NCI-H345 (cell line): Measurements from ENCODE around the gene TOLLIP.
"Not testable (repeated sequence)": the region's sequence is repeated elsewhere in the genome, so short reads cannot be mapped to it uniquely, and the experiment has no call there.

ENCODE experiments used
- DNase-seq: peaks from one replicate; lab custom pipeline; 2025; lab: John Stamatoyannopoulos, UW

TOLLIP gene

DNA sequence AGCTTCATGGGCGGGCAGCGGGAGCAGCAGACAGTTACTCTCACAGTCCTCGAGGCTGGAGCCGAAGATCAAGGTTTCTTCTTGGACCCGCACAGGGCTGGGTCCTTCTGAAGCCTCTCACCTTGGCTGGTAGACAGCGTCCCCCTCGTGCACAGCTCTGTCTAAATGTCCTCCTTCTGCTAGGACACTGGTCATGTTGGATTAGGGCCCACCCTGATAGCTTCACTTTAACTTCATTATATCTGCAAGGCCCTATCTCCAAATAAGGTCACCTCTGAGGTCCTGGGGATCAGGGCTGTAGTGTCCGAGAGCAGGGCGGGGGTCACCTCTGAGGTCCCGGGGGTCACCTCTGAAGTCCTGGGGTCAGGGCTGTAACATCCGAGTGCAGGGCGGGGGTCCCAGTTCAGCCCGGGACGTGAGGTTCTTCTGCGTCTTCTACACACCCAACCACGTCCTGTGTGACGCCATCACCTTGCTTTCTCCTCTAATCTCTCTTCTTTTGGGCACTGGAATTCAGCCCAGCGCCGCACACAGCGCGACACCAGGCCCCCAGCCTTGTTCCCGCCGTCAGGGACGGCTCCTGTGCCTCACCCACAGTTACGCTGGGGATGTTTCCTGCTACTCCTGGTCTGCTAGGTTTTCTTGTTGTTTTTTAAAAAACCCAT is 34.1 kb upstream of the TOLLIP start:
- DNase-seq, result no peak

DNA sequence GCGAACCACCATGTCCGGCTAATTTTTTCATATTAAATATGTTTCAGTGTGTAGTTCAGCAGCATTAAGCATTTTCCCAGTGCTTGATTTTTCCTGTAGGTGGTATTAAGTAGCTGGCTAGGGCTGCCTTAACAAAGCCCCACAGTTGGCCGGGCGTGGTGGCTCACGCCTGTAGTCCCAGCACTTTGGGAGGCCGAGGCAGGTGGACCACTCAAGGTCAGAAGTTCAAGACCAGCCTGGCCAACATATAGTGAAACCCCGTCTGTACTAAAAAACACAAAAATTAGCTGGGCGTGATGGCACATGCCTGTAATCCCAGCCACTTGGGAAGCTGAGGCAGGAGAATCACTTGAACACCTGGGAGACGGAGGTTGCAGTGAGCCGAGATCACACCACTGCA is 33.5 kb upstream of the TOLLIP start:
- no peak for DNase-seq

DNA sequence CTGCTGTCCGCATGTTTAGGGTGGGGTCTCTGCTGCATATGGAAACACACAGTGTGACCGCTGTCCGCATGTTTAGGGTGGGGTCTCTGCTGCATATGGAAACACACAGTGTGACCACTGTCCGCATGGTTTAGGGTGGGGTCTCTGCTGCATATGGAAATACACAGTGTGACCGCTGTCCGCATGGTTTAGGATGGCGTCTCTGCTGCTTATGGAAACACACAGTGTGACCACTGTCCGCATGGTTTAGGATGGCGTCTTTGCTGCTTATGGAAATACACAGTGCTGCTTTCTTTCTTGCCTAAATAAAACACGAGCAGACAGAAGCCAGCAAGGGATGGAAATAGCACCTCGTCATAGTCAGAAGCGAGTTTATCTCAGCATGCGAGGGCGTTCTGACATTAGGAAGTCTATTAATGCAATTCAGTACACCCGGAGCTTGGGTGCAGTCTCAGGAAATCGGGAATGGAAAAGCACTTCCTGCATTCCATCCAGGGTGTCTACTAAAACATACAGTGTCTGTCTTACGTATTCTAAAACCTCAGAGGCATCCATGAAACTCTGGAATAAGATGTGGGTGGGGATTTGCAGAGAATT is 32.6 kb upstream of the TOLLIP start:
- DNase-seq, result no peak

DNA sequence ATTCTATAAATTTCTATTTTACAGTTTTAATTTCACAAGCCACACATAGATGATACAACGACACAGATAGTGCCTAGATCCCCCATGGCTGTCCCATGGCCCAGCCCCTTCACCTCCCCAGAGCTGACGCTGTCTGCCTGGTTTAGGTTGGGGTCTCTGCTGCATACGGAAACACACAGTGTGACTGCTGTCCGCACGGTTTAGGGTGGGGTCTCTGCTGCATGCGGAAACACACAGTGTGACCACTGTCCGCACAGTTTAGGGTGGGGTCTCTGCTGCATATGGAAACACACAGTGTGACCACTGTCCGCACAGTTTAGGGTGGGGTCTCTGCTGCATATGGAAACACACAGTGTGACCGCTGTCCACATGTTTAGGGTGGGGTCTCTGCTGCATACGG is 31.8 kb upstream of the TOLLIP start:
- DNase-seq, result not testable (repeated sequence)

DNA sequence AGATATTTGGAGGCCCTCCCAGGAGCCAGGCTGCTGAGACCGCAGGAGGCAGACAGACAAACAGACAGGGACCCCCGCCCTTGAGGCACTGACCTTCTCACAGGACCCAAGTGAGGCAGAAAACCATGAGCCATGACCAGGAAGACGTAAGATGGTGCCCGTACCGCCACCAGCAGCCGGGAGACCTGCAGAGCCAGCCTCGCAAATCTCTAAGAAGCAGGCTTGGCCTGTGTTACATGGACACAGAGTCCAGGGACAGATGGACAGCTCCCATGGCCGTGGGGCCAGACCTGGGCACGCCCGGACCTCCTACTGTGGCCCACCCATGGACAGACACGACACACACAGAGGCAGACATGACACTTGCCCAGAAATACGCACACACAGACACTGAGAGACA is 30.7 kb upstream of the TOLLIP start:
- DNase-seq, result no peak

DNA sequence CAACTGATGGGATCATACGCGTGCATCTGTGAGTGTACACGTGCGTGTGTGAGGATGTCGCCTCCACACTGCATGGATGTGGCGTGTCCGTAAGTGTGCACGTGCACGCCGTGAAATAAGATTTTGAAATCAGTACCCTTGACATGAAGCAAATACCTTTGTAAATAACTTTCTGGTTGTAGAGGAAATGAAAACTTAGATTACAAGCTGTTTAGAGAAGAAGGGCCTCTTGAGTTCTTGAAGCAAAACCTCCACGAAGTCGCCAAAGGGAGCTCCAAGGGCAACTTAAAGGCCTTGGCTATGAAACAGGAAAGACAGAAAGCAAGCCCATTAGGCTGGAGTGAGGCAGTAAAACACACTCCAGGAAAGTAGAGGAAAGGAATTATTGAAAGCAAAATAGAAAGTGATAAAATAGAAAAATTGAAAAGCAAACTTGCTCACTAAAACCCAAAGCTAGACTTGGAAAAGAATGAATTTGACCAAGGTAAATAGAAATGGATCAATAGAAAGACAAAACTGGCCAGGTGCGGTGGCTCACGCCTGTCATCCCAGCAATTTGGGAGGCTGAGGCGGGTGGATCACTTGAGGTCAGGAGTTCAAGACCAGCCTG is 29.7 kb upstream of the TOLLIP start:
- DNase-seq, result no peak

DNA sequence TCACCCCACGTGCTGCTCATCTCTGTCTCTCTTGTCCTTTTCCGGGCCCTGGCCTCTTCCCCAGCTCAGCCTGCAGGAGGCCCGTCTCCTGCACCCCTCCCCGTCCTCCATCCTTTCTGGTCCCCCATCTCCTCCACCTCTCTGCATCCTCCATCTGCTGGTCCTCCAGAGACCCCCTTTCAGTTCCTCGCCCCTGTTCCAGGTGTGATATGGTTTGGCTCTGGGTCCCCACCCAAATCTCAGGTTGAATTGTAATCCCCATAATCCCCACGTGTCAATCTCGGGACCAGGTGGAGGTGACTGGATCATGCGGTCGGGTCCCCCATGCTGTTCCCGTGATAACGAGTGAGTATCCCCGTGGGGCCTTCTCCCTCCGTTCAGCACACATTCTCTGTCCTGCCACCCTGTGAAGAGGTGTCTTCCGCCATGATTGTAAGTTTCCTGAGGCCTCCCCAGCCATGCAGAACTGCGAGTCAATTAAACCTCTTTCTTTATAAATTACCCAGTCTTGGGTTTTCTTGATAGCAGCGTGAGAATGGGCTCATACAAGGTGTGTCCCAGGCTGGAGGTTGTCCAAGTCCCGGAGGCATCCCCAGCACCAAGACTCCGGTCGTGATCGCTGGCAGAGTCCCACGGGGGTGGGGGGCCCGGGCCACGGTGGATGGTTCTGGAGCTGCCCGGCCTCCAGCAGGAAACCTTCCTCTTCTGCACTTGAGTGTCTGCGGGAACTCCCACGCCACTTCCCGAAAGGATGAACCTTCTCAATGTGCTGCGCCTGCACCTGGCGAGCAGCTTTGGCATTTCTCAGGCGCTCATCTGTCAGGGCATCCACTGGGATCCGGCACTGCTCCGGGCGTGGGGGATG is 29.0 kb upstream of the TOLLIP start:
- no peak for DNase-seq

DNA sequence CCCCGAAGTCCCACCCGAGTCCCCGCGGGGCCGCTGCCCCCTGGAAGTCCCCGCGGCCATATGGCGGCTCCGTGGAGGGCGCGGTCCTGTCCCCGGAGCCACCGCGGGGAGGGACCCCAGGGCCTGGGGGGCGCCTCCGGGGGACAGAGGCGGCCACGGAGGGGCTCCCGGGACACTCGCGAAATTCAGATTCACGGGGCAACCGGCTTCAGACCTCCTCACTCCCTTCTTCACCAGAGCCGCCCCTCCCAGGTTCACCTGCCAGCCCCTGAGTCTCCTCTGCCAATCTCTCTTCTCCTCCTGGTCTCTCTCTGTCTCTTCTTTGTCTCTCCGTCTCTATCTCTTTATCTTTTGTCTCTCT is 28.2 kb upstream of the TOLLIP start:
- no peak for DNase-seq

DNA sequence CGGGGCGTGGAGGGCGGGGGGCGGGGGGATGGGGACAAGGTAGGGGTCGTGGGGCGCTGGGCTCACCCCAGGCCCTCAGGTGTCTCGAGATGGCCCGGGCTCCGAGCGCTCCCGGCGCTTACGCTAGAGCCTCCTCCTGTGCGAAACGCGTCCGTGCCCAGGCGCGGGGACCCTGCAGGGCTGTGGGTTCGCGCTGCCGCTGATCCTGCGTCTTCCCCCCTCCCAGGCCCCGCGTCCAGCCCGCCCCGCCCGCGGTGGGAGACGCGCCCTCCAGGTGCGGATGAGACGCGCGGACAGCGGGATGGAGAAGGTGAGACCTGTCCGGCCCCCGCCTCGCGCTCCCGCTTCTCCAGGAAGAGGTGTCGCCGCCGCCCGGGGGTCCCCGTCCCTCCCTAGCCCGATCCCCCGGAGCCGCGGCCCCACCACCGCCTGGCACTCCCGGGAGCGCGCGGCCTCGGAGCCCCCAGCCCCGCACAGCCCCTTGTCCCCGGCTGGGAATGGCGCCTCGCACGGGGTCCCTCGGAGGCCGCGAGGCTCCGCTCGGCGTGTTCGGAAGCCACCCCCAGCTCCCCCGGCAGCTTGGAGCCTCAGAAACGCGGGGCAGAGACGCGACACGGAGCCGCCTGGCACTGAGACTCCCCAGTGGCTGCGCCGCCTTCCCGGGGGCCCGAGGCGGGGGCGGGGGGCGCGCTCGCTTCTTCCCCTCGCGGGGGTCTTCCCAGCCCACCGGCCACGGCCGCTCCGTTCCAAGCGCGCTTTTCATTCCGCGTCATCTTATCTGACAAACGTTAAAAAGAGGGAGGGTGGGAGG is 27.6 kb upstream of the TOLLIP start:
- peak; percentile 30 for DNase-seq

DNA sequence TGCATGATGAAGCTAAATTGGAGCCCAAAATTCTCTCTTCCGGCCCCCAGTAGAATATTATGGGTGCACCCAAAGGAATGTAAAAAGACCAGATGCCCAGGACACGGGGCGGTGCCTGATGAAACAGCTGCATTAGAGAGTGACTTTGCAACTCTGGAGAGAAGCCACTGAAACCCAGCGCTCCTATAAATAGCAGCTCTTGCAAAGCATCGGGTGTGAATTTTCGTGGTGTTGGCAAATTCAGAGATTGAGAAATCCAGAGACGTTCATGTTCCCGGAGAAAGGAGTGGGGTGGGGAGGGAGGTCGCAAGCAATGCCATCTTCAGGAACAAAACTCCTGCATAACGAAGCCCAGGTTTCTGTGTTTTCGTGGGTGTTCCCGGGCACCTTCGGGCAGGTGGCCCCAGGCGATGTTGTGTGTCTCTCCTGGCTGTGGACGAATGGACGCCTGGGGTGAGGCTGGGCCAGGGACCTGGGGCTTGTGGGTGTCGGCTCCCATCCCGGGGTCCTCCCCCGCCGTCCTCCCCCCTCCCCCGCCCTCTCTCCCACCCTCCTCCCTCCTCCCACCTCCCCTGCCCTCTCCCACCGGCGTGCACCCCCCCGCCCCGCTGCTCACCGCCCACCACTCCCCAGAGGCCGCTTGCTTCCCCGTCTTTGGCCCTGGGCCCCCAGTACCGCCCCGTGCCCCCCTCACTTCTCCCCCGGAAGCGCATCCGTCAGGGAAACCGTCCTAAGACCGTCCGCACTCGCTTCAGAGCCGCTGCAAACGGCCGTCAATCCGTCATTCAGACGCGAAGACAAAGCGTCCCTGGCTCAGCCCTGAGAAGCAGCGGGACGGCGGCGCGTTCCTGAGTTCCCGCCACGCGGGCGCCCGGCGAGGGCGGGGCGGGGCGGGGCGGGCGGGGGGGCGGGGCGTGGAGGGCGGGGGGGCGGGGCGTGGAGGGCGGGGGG is 26.7 kb upstream of the TOLLIP start:
- DNase-seq, result peak; percentile 64

DNA sequence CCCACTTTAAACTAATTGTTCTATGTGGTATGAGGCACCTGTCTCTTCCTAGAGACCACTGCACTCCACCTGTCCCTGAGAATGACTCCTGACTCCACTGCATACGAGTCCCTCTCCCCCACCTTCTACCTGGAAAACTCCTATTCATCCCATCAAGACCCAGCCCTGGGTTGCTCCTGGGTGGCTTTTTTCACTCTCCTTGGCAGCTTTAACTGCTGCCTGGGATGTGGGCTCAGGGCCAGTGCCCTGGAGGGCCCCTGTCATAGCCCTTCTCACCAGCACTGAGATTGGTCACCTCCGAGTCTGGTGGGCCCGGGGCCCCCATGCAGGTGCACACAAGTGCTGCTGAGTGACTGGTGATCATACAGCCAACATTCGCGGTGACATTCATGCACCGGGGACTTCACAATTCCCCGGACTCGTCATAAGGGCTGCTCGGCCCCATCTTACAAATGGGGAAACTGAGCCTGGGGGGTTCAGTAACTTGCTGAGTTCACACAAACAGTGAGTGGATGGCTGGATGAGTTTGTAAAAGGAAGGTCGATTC is 25.9 kb upstream of the TOLLIP start:
- no peak for DNase-seq

DNA sequence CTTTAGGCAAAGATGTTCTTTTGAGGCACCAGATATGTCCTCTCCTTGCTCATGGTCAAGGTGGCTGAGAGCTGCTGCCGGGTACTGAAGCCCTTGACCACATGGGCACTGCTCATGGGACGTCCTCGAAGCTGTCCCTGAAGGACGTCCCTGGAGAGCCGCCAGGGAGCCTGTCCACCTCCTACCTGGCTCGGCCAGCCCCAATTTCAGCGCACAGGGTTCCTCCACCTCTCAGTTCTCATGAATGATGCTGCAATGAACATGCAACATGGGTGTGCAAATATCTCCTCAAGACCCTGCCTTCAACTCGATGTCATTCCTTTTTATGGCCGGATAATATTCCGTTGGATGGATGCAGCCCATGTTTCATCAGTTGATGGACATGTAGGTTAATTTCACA is 24.4 kb upstream of the TOLLIP start:
- DNase-seq, result no peak

DNA sequence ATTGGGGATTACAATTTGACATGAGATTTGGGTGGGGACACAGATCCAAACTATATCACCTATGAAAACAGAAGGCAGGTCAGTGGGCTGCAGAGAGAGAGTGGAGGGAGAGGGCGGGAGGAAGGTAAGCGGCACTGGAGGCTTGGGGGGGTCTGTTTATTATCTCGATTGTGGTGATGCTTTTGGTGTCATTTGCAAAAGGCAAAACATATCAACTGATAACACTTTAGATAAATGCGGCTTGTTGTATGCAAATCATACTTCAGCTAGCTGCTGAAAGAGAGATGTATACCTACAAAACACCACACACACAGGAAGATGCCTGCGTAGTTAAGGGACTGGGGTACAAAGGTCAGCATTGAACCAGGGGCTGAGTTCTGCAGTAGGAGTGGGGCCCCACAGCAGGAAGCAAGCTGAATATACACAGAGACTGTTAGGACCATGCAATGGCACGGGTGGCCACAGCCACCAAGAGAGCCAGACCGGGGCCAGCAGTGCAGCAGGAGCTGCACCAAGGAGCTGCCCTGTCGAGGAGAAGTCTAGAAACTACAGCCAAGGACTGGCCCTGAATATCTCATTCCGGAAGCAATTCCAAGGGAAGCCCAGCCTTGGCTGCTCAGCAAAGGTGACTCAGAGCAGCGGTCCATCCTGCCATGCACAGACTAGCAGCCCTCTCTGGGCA is 23.8 kb upstream of the TOLLIP start:
- DNase-seq, result no peak

DNA sequence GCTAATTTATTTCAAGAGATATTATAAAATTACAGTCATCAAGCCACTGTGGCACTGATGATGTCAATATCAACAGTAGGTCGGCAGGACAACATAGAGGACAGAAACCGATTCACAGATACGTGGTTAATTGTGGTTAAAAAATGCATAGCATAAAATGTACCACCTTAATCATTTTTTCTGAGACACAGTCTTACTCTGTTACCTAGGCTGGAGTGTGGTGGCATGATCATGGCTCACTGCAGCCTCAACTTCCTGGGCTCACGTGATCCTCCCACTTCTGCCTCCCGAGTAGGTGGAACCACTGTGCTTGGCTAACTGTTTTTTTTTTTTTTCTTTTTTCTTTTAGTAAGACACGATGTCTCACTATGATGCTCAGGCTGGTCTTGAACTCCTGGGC is 21.0 kb upstream of the TOLLIP start:
- no peak for DNase-seq

DNA sequence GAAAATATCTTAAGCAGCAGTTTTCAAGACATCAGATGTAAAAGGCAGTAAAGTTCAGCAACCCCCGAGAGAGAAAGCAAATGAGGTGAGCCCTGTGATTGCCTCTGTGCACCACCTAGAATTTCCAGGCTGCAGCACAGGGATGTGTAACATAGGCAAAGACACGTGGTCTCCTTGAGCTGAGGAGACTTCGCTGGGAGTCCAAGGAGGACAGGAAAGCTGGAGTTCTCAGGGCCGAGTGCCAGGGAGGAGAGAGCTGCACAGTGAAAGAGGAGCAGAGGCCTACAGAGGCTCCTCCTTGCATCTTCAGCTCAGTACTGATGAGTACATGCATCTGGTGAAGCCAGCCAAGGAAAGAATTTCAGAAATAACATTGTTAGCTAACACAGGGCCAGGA is 17.6 kb upstream of the TOLLIP start:
- DNase-seq, result no peak

DNA sequence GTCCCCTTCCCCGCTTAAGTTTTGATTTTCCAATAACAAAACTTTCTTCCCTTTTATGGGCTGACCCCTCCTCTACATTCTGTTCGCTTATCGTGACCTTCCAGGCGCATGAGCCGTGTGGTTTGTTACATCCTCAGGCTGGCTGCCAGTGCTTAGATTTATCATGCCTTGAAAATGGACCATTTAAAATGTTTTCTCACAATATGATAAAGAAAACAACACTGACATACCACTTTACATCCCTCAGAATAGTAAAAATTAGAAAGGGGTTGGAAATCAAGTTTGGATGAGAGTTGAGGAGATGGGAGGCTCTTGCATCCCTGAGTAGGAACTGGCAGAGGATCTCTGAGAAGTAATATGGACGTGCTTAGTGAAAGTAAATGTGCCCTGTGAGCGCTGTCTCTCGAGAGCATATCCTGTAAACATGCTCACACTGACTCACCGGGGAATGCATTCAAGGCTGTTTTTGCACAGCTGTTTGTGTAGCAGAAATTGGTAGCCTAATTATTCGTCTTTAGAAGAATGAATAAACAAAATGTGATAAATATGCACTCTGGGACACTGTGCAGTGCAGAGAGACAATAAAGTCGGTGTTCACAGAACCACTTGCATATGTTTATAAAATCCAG is 17.1 kb upstream of the TOLLIP start:
- DNase-seq, result no peak

DNA sequence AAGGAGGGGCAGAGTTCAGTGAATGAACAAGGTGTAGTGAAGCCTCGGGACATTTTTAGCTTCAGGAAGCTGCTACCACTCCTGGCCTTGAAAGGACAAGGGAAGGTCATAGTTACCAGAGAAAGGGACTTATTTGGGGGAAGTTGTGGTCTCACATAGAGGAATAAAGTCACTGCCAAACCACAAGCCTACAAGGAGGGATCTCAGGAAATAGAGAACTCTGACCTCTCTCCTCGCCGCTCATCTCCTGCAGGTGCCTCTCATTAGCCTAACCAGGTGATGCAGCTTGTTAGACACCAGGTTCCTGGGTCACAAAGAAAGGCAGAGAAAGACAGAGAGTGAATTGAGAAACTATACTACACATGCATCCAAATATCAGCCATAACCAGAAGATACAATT is 14.3 kb upstream of the TOLLIP start:
- DNase-seq, result no peak

DNA sequence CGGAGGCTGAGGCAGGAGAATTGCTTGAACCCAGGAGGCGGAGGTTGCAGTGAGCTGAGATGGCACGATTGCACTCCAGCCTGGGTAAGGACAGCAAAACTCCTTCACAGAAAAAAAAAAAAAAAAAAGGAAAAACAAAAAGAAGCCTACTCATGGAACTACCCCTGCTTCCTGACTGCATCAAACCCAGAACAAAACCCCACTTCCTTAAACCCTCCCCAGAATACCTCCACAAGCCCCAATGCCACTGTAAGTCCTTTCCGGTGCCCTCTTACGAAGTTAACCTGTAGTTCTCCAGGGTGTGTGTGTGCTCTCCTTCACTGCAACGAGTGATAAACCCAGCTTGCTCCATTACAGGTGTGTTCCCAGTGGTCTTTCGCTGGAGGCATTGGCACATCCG is 8.6 kb upstream of the TOLLIP start:
- DNase-seq, result no peak

DNA sequence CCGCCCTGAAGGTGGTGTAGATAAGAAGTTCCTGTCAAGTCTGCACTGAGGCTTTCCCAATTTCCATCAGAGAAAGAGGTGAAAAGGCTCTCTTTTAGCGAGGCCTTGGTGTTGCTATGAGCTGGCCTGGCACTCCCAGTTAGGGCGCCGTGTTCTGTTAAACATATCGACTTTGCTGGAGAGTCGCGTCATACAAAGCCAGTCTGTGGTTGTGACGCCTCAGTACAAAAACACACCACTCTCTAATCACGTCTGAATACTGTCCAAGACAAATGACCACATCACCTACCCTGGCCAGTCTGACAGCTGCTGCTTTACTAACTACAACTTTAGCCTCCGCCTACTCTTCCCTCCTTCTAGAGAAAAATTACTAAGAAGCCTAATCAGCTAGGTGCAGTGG is 8.0 kb upstream of the TOLLIP start:
- no peak for DNase-seq
